CD4-positive, CD25-positive, alpha-beta regulatory T cell (primary cell): ENCODE results near the gene MEDAG. TPM values are rescaled to one million over a fixed set of nuclear protein-coding genes. Genes with fewer than 3 reads are reported as not detected.

Experiments used
- ATAC-seq, 2 donors: fragments of 150-1000 bp; cut with Tn5 transposase; one replicate each; pipeline ENCODE4 v1.10.0; 2021; ENCODE audit warnings: low read depth in 2 of 2, moderate number of reproducible peaks in 2 of 2, moderate library complexity in 1 of 2
- DNase-seq, 3 donors: peaks; one replicate each; pipeline versions ENCODE4 v3.0.0 to v3.0.0-alpha.2; 2012 to 2022; ENCODE audit warnings: mixed read lengths in 1 of 3
- H3K27ac ChIP-seq: one replicate; pipeline ENCODE4 v1.7.0; 2013; ENCODE audit warnings: mild to moderate bottlenecking, low read length; ENCODE audit not compliant: insufficient read depth, poor library complexity, severe bottlenecking
- H3K27me3 ChIP-seq: one replicate; pipeline ENCODE4 v1.7.0; 2013; ENCODE audit warnings: low read length; ENCODE audit not compliant: control insufficient read depth, insufficient read depth
- H3K36me3 ChIP-seq: one replicate; pipeline ENCODE4 v1.7.0; 2013; ENCODE audit warnings: mild to moderate bottlenecking, low read length, moderate library complexity; ENCODE audit not compliant: control insufficient read depth, insufficient read depth
- H3K4me1 ChIP-seq: 2 replicates; pipeline ENCODE4 v1.7.0; 2013; ENCODE audit warnings: mild to moderate bottlenecking, low read length; ENCODE audit not compliant: insufficient read depth, control insufficient read depth, poor library complexity, severe bottlenecking
- H3K4me3 ChIP-seq: one replicate; pipeline ENCODE4 v1.7.0; 2013; ENCODE audit warnings: low read depth, mild to moderate bottlenecking, low read length, moderate library complexity
- H3K9me3 ChIP-seq, 2 experiments: 1 replicate in 1 of 2; 2 replicates in 1 of 2; pipeline ENCODE4 v1.7.0; 2013; ENCODE audit warnings: low read length in 2 of 2, mild to moderate bottlenecking in 1 of 2, moderate library complexity in 1 of 2; ENCODE audit not compliant: control insufficient read depth in 2 of 2
- H3K27ac Mint-ChIP-seq, 3 donors: one replicate each; pipeline ENCODE4 v1.8.0; 2020 to 2022; ENCODE audit warnings: mild to moderate bottlenecking in 3 of 3, mixed read lengths in 3 of 3, moderate library complexity in 2 of 3
- H3K27me3 Mint-ChIP-seq: one replicate; pipeline ENCODE4 v1.8.0; 2022; ENCODE audit warnings: mild to moderate bottlenecking, mixed read lengths
- H3K36me3 Mint-ChIP-seq: one replicate; pipeline ENCODE4 v1.8.0; 2020; ENCODE audit warnings: mixed read lengths
- H3K4me1 Mint-ChIP-seq, 4 donors: one replicate each; pipeline ENCODE4 v1.8.0; 2020 to 2022; ENCODE audit warnings: mixed read lengths in 4 of 4, mild to moderate bottlenecking in 1 of 4
- H3K4me3 Mint-ChIP-seq, 4 donors: one replicate each; pipeline ENCODE4 v1.8.0; 2020 to 2022; ENCODE audit warnings: mild to moderate bottlenecking in 4 of 4, mixed read lengths in 4 of 4, moderate library complexity in 3 of 4
- H3K9me3 Mint-ChIP-seq, 7 donors: one replicate each; pipeline ENCODE4 v1.8.0; 2020 to 2022; ENCODE audit warnings: mixed read lengths in 7 of 7, mild to moderate bottlenecking in 3 of 7, moderate library complexity in 2 of 7
- polyA plus RNA-seq, 4 donors: library from polyadenylated mRNA; unstranded; fragments of 300-500 nt; fragmentation: Illumina TruSeq; gene quantifications; one replicate each; pipeline ENCODE4 v1.2.3, GENCODE V29; 2021
- total RNA-seq: library from RNA; stranded (reverse); gene quantifications from one replicate; pipeline ENCODE4 v1.2.3, GENCODE V29; 2022

MEDAG gene
- total and polyA plus RNA-seq, 5 donors from 2014 or later, result 0.11 TPM; not detected in 4

DNA sequence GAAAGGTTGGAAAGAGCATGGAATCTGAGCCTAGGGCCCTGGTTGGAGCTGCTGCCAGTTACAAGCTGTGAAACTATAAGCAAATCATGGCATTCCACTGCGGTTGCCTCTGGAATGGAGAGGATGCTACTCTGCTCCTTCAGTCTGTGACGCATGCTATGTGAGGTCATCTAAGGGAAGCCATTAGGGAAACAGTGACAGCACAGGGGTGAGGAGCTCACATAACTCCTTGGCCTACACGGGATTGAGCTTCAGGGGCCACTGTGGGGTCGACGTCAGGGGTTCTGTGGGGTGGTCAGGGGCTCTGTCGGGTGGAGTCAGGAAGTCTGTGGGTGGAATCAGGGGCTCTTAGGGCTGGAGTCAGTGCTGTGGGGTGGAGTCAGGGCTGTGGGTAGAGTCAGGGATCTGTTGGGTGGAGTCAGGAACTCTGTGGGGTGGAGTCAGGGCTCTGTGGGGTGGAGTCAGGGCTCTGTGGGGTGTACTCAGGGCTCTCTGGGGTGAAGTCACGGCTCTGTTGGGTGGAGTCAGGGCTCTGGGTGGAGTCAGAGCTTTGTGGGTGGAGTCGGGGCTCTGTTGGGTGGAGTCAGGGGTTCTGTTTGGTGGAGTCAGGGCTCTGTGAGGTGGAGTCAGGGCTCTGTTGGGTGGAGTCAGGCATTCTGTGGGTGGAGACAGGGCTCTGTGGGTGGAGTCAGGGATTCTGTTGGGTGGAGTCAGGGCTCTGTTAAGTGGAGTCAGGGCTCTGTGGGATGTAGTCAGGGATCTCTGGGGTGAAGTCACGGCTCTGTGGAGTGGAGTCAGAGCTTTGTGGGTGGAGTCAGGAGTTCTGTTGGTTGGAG, 35.8 kb upstream of the MEDAG start:
- H3K9me3 Mint-ChIP-seq, result no peaks in the 10 kb centered on the region
- Histone ChIP-seq H3K9me3 (no peaks in the 10 kb centered on the region), H3K4me1 (no peaks in the 10 kb centered on the region), H3K4me3 (no peak overlapping the region), H3K36me3 (no peaks in the 10 kb centered on the region), H3K27me3 (no peaks in the 10 kb centered on the region), H3K27ac (no peak overlapping the region)
- H3K27ac Mint-ChIP-seq, result no peak overlapping the region
- DNase-seq, result peak in 1 of 3 donors; percentile 37
- H3K36me3 Mint-ChIP-seq, result no peaks in the 10 kb centered on the region
- peaks cover 21% of the 10 kb centered on the region for H3K27me3 Mint-ChIP-seq
- no peak overlapping the region for H3K4me3 Mint-ChIP-seq
- peak; percentile 31 to 47 for ATAC-seq
- H3K4me1 Mint-ChIP-seq, result no peaks in the 10 kb centered on the region

DNA sequence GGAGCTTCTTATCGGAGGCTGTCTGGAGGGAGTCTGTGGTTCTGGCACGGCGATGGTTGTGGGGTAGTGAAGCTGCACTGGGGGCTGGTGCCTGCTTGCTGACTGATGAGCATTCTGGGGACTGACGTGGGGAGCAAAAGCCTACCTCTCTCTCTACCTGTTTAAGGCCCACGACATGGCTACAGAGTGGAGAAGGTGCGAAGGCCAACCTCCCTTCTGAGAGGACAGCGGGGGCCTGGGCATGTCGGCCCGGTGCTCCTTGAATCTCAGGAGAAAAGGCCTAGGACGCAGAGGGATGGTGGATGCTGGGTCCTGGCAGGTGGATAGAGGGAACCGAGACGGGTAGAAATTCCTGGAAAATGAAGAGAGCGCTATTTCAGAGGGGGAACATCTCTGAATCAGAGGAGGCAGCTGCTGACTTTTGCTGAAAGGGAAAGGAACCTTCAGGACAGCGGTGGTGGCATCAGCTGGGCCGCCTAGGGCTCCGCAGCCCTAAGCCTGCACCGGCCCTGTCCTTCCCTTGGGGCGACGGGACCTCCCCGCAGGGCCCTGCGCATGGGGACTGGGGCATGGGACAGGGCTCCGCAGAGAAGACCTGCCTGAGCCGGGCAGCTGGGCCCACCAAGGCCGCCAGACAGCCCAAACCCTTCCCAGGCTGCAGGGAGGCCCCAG, 35.0 kb upstream of the MEDAG start:
- DNase-seq (no peak), ATAC-seq (no peak)
- H3K27ac Mint-ChIP-seq, result no peak overlapping the region
- Histone ChIP-seq H3K4me3 (no peak overlapping the region), H3K27ac (no peak overlapping the region), H3K36me3 (no peaks in the 10 kb centered on the region), H3K27me3 (no peaks in the 10 kb centered on the region), H3K4me1 (no peaks in the 10 kb centered on the region), H3K9me3 (no peaks in the 10 kb centered on the region)
- no peaks in the 10 kb centered on the region for H3K36me3 Mint-ChIP-seq
- H3K27me3 Mint-ChIP-seq, result peaks cover 17% of the 10 kb centered on the region
- H3K9me3 Mint-ChIP-seq, result no peaks in the 10 kb centered on the region
- H3K4me1 Mint-ChIP-seq, result no peaks in the 10 kb centered on the region
- no peak overlapping the region for H3K4me3 Mint-ChIP-seq

DNA sequence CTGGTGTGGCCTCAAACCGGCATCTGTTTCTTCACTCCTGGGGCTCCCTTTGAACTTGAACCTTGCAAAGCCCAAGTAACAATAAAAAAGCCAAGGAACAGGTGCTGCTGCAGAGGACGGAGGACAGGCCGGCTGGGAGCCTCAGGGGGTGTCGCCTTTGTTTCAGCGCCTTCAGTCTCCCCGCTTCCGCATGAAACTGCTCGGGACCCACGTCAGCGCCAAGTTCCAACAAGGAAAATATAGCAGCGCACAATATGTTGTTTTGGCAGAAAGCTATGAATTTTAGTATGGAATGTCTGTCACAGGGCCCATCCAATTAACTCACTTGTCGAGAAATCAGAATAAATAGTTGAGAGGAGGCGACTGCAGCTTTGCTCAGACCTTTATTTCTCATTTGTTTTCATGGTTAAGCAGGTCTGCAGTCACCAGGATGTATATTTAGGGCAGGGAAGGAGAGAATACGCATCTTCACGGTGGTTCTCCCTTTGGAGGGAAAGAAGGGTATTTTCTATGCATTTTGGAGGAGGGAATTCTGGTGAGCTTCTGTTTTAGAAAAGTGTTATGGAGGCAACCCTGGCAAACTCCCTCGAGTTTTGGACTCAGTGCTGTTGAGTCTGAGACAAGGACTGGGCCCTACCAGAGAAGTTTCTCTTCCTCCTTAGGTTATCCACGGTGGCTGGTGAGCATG, 34.3 kb upstream of the MEDAG start:
- no peak overlapping the region for H3K27ac Mint-ChIP-seq
- H3K9me3 Mint-ChIP-seq, result no peaks in the 10 kb centered on the region
- H3K27me3 Mint-ChIP-seq, result peaks cover 24% of the 10 kb centered on the region
- Histone ChIP-seq H3K36me3 (no peaks in the 10 kb centered on the region), H3K4me3 (no peak overlapping the region), H3K27me3 (no peaks in the 10 kb centered on the region), H3K27ac (no peak overlapping the region), H3K9me3 (no peaks in the 10 kb centered on the region), H3K4me1 (no peaks in the 10 kb centered on the region)
- no peaks in the 10 kb centered on the region for H3K36me3 Mint-ChIP-seq
- ATAC-seq (no peak), DNase-seq (no peak)
- H3K4me3 Mint-ChIP-seq, result no peak overlapping the region
- H3K4me1 Mint-ChIP-seq, result no peaks in the 10 kb centered on the region

DNA sequence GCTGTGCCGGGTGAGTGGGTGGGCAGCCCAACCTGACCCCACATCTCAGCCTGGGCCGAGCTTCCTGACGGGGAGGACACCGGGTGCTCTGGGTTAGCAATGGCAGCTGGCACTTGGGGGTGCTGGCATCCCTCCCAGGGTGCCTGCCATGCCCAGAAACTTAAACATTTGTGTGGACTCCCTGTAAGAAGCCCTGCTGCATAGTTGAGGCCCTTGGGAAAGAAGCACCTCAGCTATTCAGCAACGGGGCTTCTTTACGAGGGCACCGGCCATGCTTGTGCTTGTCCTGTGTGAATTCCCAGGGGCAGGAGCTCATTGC, 33.8 kb upstream of the MEDAG start:
- H3K36me3 ChIP-seq, result no peaks in the 10 kb centered on the region
- H3K27ac ChIP-seq, result no peak overlapping the region
- ATAC-seq (no peak), DNase-seq (no peak)
- no peaks in the 10 kb centered on the region for H3K36me3 Mint-ChIP-seq
- H3K4me1 ChIP-seq, result no peaks in the 10 kb centered on the region
- H3K27me3 Mint-ChIP-seq, result peaks cover 21% of the 10 kb centered on the region
- H3K27ac Mint-ChIP-seq, result no peak overlapping the region
- no peak overlapping the region for H3K4me3 ChIP-seq
- no peaks in the 10 kb centered on the region for H3K27me3 ChIP-seq
- no peak overlapping the region for H3K4me3 Mint-ChIP-seq
- no peaks in the 10 kb centered on the region for H3K9me3 ChIP-seq
- H3K9me3 Mint-ChIP-seq, result no peaks in the 10 kb centered on the region
- H3K4me1 Mint-ChIP-seq, result no peaks in the 10 kb centered on the region

DNA sequence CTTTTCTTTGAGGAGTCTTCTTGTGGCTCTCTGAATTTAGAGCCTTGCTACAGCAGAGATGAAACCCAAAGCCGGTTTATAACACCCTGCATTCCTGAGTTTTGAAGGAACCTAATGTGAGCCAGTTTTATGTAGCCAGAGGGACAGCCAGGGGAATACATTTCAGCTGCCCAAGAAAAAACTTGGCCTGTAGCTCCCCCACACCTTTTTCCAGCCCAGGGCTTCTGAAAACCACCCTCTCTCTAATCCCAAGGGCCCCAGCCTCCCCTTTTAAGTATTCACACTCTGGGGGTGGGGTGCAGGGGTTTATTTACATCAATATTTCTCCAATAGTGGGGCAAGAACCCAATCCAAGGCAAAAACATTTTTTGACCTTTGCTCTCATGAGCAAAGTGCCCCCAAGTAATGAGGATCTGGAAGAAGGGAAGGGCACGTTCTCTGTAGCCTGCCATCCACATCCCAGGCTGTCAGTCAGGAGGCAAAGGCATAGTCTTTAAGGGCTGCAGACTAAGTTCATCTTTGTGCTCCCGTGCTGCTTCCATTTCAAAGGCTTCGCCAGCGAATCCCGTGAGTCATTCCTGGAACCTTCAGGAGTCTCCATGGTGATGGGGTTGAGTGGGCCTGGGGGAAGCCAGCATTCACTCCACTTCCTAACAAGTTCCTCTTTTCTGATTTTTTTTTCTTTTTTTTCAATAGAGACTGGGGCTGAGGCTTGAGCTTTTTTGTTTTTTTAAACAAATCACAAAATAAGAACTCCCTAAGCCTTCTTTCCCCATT, 33.2 kb upstream of the MEDAG start:
- no peaks in the 10 kb centered on the region for H3K9me3 Mint-ChIP-seq
- H3K4me1 Mint-ChIP-seq, result no peaks in the 10 kb centered on the region
- H3K27ac Mint-ChIP-seq, result peak overlapping the region in 1 of 3 donors; percentile 32
- Histone ChIP-seq H3K27ac (no peak overlapping the region), H3K27me3 (no peaks in the 10 kb centered on the region), H3K4me3 (no peak overlapping the region), H3K36me3 (no peaks in the 10 kb centered on the region), H3K9me3 (no peaks in the 10 kb centered on the region), H3K4me1 (no peaks in the 10 kb centered on the region)
- DNase-seq (no peak), ATAC-seq (no peak)
- peaks cover 14% of the 10 kb centered on the region for H3K27me3 Mint-ChIP-seq
- H3K36me3 Mint-ChIP-seq, result no peaks in the 10 kb centered on the region
- H3K4me3 Mint-ChIP-seq, result no peak overlapping the region

DNA sequence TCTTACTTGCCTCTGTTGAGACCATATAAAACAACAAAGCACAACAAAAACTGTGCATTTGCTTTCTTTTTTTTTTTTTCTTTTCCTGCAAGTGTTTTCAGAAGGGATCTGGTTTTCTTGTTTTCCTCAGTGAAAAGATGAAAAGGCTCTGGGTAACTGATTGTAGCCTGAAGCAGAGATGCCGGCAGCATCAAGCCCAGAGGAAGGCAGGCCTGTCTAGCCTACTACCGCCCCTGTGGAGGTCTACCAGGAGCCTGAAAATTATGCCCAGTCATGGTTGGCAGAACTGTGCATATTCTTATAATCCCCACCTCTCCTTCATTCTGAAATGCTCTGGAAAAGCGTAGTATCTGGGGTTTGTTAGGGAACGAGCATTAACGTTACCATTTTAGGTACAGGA, 32.6 kb upstream of the MEDAG start:
- Histone ChIP-seq H3K4me3 (no peak overlapping the region), H3K36me3 (no peaks in the 10 kb centered on the region), H3K9me3 (no peaks in the 10 kb centered on the region), H3K27ac (no peak overlapping the region), H3K4me1 (no peaks in the 10 kb centered on the region), H3K27me3 (no peaks in the 10 kb centered on the region)
- DNase-seq (no peak), ATAC-seq (no peak)
- peaks cover 13% of the 10 kb centered on the region for H3K27me3 Mint-ChIP-seq
- no peaks in the 10 kb centered on the region for H3K9me3 Mint-ChIP-seq
- no peak overlapping the region for H3K27ac Mint-ChIP-seq
- H3K36me3 Mint-ChIP-seq, result no peaks in the 10 kb centered on the region
- no peaks in the 10 kb centered on the region for H3K4me1 Mint-ChIP-seq
- H3K4me3 Mint-ChIP-seq, result no peak overlapping the region

DNA sequence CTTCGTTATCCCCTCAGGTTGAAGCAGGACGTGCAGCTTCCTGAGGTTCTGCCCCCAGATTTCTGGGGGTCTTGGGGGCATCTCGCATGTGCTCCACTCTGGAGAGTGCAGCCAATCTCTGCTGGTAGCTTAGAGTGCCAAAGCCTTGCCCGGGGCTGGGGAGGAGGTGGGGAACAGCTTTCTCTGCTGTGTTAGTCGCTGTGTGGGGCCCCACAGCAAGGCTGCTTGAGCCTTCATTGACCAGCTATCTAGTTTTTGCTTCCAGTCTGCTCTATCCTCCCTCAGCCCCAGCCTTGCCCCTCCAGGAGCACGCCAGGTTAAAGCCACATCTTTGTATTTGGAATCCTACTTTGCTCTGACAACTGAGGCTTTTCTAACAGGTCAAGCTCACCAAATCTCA, 32.0 kb upstream of the MEDAG start:
- Mint-ChIP-seq H3K27ac (no peak overlapping the region), H3K27me3 (peaks cover 19% of the 10 kb centered on the region), H3K4me1 (no peaks in the 10 kb centered on the region), H3K9me3 (no peaks in the 10 kb centered on the region), H3K4me3 (no peak overlapping the region), H3K36me3 (no peaks in the 10 kb centered on the region)
- no peaks in the 10 kb centered on the region for H3K9me3 ChIP-seq
- H3K27ac ChIP-seq, result no peak overlapping the region
- no peak overlapping the region for H3K4me3 ChIP-seq
- ATAC-seq (no peak), DNase-seq (no peak)
- no peaks in the 10 kb centered on the region for H3K36me3 ChIP-seq
- H3K27me3 ChIP-seq, result no peaks in the 10 kb centered on the region
- no peaks in the 10 kb centered on the region for H3K4me1 ChIP-seq
